HCT116 (cell line): ENCODE measurements around the gene MCRIP2. TPM values are rescaled to one million over a fixed set of nuclear protein-coding genes. Genes with fewer than 3 reads are reported as not detected.

Experiments used
- ATAC-seq: fragments of 200-7000 bp; cut with Tn5 transposase; 2 replicates; pipeline ENCODE4 v1.9.1; 2020; ENCODE audit warnings: mild to moderate bottlenecking, moderate library complexity
- BruUV-seq: library from RNA; stranded (reverse); fragments of 400-500 nt; replicated peaks from 2 replicates; lab custom pipeline; 2021; lab: Mats Ljungman, UMichigan
- CTCF ChIA-PET: fragments of 300-600 bp; sonication (Branson Sonifier 250); formaldehyde crosslinking; loops from one replicate; lab custom pipeline; 2021; ENCODE audit warnings: antibody characterized with exemption; lab: Charles Lee
- POLR2A ChIA-PET: fragments of 300-600, 350-600 bp; sonication (Branson Sonifier 250); formaldehyde crosslinking; loops from one replicate; lab custom pipeline; 2021; ENCODE audit warnings: antibody characterized with exemption; lab: Charles Lee
- RAD21 ChIA-PET, 2 experiments: fragments of 300-600 bp; sonication (Branson Sonifier 250); formaldehyde crosslinking; loops; one replicate each; lab custom pipeline; 2023; ENCODE audit warnings: low total read pairs in 2 of 2; ENCODE audit not compliant: uncharacterized antibody in 2 of 2, unreplicated experiment in 2 of 2, low non-redundant PET in 1 of 2; lab: Charles Lee
- DNase-seq: peaks from one replicate; pipeline ENCODE4 v3.0.0-alpha.2; 2010; ENCODE audit warnings: low read depth, low spot score
- H2AFZ ChIP-seq: fragments of 200-600 bp; shearing (Covaris generic), sonication (generic); 2 replicates; pipeline ENCODE4 v1.6.1; 2017; ENCODE audit warnings: low read depth, mixed run types, mixed read lengths, antibody characterized with exemption, low read length; ENCODE audit not compliant: poor library complexity, severe bottlenecking
- H3K27ac ChIP-seq: 2 replicates; pipeline ENCODE4 v1.5.1; 2012; ENCODE audit warnings: low read depth, low read length
- H3K27me3 ChIP-seq: fragments of 200-600 bp; sonication (generic); 2 replicates; pipeline ENCODE4 v1.6.1; 2016; ENCODE audit warnings: mixed run types, low read length, mixed read lengths; ENCODE audit not compliant: insufficient read depth
- H3K36me3 ChIP-seq, 2 experiments: fragments of 200-500 bp in 1 of 2; fragments of 200-600 bp in 1 of 2; sonication (Bioruptor generic) in 1 of 2; sonication (generic) in 1 of 2; 2 replicates each; pipeline versions ENCODE4 v1.5.1 to v1.6.1; 2014 to 2016; ENCODE audit warnings: low read length in 2 of 2, inconsistent platforms in 1 of 2, mixed read lengths in 1 of 2, mixed run types in 1 of 2; ENCODE audit not compliant: insufficient read depth in 2 of 2, control insufficient read depth in 1 of 2
- H3K4me1 ChIP-seq, 2 experiments: fragments of 200-600 bp in 1 of 2; sonication (generic) in 1 of 2; 2 replicates each; pipeline versions ENCODE4 v1.5.1 to v1.6.1; 2012 to 2017; ENCODE audit warnings: low read length in 2 of 2, inconsistent platforms in 1 of 2, mild to moderate bottlenecking in 1 of 2, mixed read lengths in 1 of 2, mixed run types in 1 of 2, moderate library complexity in 1 of 2; ENCODE audit not compliant: insufficient read depth in 2 of 2, control insufficient read depth in 1 of 2
- H3K4me2 ChIP-seq: fragments of 200-600 bp; sonication (generic); 2 replicates; pipeline ENCODE4 v1.6.1; 2017; ENCODE audit warnings: mixed run types, low read length, mixed read lengths
- H3K4me3 ChIP-seq, 2 experiments: fragments of 200-600 bp in 1 of 2; sonication (generic) in 1 of 2; replicated peaks in 1 of 2; 2 replicates each; pipeline ENCODE4 v1.5.1; 2011 to 2016; ENCODE audit warnings: low read length in 2 of 2, control low read depth in 1 of 2, low read depth in 1 of 2, mild to moderate bottlenecking in 1 of 2, mixed read lengths in 1 of 2, mixed run types in 1 of 2
- H3K79me2 ChIP-seq: fragments of 200-600 bp; sonication (generic); 2 replicates; pipeline ENCODE4 v1.6.1; 2017; ENCODE audit warnings: mild to moderate bottlenecking, mixed run types, low read length, moderate library complexity, mixed read lengths; ENCODE audit not compliant: insufficient read depth
- H3K9ac ChIP-seq: fragments of 200-600 bp; sonication (generic); 2 replicates; pipeline ENCODE4 v1.6.1; 2016; ENCODE audit warnings: low read length, mixed read lengths
- H3K9me2 ChIP-seq: fragments of 200-600 bp; sonication (generic), shearing (Covaris generic); 2 replicates; pipeline ENCODE4 v1.6.1; 2017; ENCODE audit warnings: mixed run types, mild to moderate bottlenecking, moderate library complexity; ENCODE audit not compliant: insufficient read depth
- H3K9me3 ChIP-seq, 2 experiments: fragments of 200-500 bp in 1 of 2; fragments of 200-600 bp in 1 of 2; sonication (Bioruptor generic) in 1 of 2; sonication (generic) in 1 of 2; 2 replicates each; pipeline ENCODE4 v1.6.1; 2014 to 2017; ENCODE audit warnings: low read length in 2 of 2, mixed read lengths in 2 of 2, inconsistent platforms in 1 of 2, low read depth in 1 of 2, mild to moderate bottlenecking in 1 of 2, mixed run types in 1 of 2, moderate library complexity in 1 of 2; ENCODE audit not compliant: control insufficient read depth in 1 of 2, insufficient read depth in 1 of 2
- H4K20me1 ChIP-seq: fragments of 200-600 bp; sonication (generic), shearing (Covaris generic); 2 replicates; pipeline ENCODE4 v1.6.1; 2017; ENCODE audit warnings: mixed run types, mild to moderate bottlenecking, moderate library complexity; ENCODE audit not compliant: insufficient read depth
- CBX3 ChIP-seq: IDR thresholded peaks from 2 replicates; pipeline ENCODE4 v1.6.1; 2012; ENCODE audit warnings: low read depth
- CEBPB ChIP-seq: IDR thresholded peaks from 2 replicates; pipeline ENCODE4 v1.6.1; 2012; ENCODE audit warnings: low read depth
- FOSL1 ChIP-seq: IDR thresholded peaks from 2 replicates; pipeline ENCODE4 v1.6.1; 2012; ENCODE audit warnings: low read depth
- JUND ChIP-seq: IDR thresholded peaks from 2 replicates; pipeline ENCODE4 v1.6.1; 2012
- POLR2A ChIP-seq: IDR thresholded peaks from 2 replicates; pipeline ENCODE4 v1.7.0; 2011; ENCODE audit warnings: borderline replicate concordance; ENCODE audit not compliant: insufficient read depth, insufficient read length; ENCODE audit errors: extremely low read depth
- RAD21 ChIP-seq: IDR thresholded peaks from 2 replicates; pipeline ENCODE4 v1.6.1; 2012; ENCODE audit warnings: low read depth, mild to moderate bottlenecking
- REST ChIP-seq: IDR thresholded peaks from 2 replicates; pipeline ENCODE4 v1.6.1; 2012; ENCODE audit warnings: low read depth
- SP1 ChIP-seq: IDR thresholded peaks from 2 replicates; pipeline ENCODE4 v1.6.1; 2012; ENCODE audit warnings: low read depth
- SRF ChIP-seq: IDR thresholded peaks from 2 replicates; pipeline ENCODE4 v1.6.1; 2012; ENCODE audit warnings: low read depth
- TCF7L2 ChIP-seq: IDR thresholded peaks from 2 replicates; pipeline ENCODE4 v1.7.0; 2011; ENCODE audit warnings: borderline replicate concordance, inconsistent platforms; ENCODE audit not compliant: insufficient read depth, insufficient read length; ENCODE audit errors: extremely low read depth
- YY1 ChIP-seq: IDR thresholded peaks from 2 replicates; pipeline ENCODE4 v1.6.1; 2011; ENCODE audit warnings: low read length, low read depth, moderate library complexity, mild to moderate bottlenecking; ENCODE audit not compliant: insufficient replicate concordance; ENCODE audit errors: extremely low read depth
- ZNF274 ChIP-seq: fragments of 200-500 bp; sonication (Bioruptor generic); IDR thresholded peaks from 2 replicates; pipeline ENCODE4 v1.6.1; 2014; ENCODE audit warnings: mild to moderate bottlenecking, low read depth, low read length, inconsistent platforms
- intact Hi-C: fragments of 100-400 bp; cut with micrococcal nuclease; formaldehyde crosslinking; loops from 2 replicates; pipeline ENCODE4 v1.10.0; 2022
- total RNA-seq: library from RNA; stranded (reverse); gene quantifications from one replicate; pipeline ENCODE4 v1.2.1, GENCODE V29; 2021; ENCODE audit not compliant: unreplicated experiment
- TF ChIP-seq, protein P1 (sequence below): IDR thresholded peaks from 2 replicates; pipeline ENCODE4 v1.6.1; 2012
- TF ChIP-seq, protein P2 (sequence below): IDR thresholded peaks from 2 replicates; pipeline ENCODE4 v1.6.1; 2011; ENCODE audit warnings: mild to moderate bottlenecking, low read length, moderate library complexity; ENCODE audit not compliant: insufficient replicate concordance; ENCODE audit errors: extremely low read depth
- TF ChIP-seq, protein P3 (sequence below): IDR thresholded peaks from 2 replicates; pipeline ENCODE4 v1.6.1; 2012

The MCRIP2 gene
- total RNA-seq, 1 experiment from 2014 or later = 34.9 TPM

DNA sequence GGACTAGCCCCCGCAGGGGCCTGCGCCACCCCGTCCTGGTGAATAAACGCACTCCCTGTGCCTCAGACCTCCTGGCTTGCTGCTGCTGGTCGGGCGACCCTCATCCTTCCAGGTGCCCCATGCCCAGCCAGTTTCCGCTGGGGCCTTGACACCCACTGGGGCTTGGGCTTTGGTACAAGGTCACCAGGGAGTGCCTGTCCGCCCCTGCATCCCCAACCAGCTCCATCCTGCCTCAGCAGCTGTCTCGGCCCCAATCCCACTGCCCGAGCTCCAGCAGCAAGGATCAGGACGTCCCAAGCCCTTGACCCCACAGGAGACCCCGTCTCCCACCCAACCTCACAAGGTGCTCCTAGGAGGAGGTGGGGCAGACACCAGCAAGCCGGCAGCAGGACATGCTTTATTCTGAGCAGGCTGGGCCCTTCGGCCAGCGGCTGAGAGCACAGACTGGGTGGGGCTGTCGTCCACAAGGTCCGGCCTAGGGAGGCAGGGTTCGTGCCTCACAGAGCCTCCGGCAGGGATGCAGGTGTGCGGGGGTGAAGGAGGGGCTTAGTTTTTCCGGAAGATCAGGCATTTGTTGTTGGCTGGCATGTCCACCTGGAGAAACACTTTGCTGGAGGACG lies 7.5 kb upstream of the MCRIP2 start (continued):
- TF ChIP-seq, protein P1, sequence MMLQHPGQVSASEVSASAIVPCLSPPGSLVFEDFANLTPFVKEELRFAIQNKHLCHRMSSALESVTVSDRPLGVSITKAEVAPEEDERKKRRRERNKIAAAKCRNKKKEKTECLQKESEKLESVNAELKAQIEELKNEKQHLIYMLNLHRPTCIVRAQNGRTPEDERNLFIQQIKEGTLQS = no peak
- TF ChIP-seq RAD21 (no peak), SRF (no peak), SP1 (no peak), JUND (no peak)
- TF ChIP-seq, all 23 proteins: peak for 0

- Histone ChIP-seq H4K20me1 (no peaks in the 10 kb centered on the region), H3K4me2 (peak overlapping the region; percentile 76), H3K9ac (peak overlapping the region; percentile 81), H3K4me3 (peak overlapping the region; percentile 61 to 67), H3K27me3 (no peaks in the 10 kb centered on the region), H3K27ac (peak overlapping the region; percentile 72; the same call in 1 of the 2 replicates), H3K9me3 (no peaks in the 10 kb centered on the region), H3K79me2 (peaks cover 15% of the 10 kb centered on the region; the same call in 1 of the 2 replicates), H2AFZ (no peak overlapping the region), H3K36me3 (no peaks in the 10 kb centered on the region), H3K4me1 (peaks cover 3 to 21% of the 10 kb centered on the region in 2 experiments; a peak in 3 of 4 replicates), H3K9me2 (no peaks in the 10 kb centered on the region)
- ChIA-PET POLR2A (no interaction called here), CTCF (no interaction called here), RAD21 (no interaction called here)
- BruUV-seq = no TSS peak
- DNase-seq (no peak), ATAC-seq (no peak)
- TF ChIP-seq FOSL1 (no peak), REST (no peak), CEBPB (no peak), ZNF274 (no peak), POLR2A (no peak), YY1 (no peak), TCF7L2 (no peak), SP1 (no peak), CBX3 (no peak)
- TF ChIP-seq, protein P2, sequence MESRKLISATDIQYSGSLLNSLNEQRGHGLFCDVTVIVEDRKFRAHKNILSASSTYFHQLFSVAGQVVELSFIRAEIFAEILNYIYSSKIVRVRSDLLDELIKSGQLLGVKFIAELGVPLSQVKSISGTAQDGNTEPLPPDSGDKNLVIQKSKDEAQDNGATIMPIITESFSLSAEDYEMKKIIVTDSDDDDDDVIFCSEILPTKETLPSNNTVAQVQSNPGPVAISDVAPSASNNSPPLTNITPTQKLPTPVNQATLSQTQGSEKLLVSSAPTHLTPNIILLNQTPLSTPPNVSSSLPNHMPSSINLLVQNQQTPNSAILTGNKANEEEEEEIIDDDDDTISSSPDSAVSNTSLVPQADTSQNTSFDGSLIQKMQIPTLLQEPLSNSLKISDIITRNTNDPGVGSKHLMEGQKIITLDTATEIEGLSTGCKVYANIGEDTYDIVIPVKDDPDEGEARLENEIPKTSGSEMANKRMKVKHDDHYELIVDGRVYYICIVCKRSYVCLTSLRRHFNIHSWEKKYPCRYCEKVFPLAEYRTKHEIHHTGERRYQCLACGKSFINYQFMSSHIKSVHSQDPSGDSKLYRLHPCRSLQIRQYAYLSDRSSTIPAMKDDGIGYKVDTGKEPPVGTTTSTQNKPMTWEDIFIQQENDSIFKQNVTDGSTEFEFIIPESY = no peak
- TF ChIP-seq, protein P3, sequence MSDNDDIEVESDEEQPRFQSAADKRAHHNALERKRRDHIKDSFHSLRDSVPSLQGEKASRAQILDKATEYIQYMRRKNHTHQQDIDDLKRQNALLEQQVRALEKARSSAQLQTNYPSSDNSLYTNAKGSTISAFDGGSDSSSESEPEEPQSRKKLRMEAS = no peak
- TF ChIP-seq, protein P1 = no peak
- intact Hi-C loops = no loop called here
These were observed 6.6 kb upstream of the MCRIP2 start for GRCh38 chr16:634996-635395.
